ENCODE measurements around the gene MRPL36. TPM values are rescaled to one million over a fixed set of nuclear protein-coding genes. Genes with fewer than 3 reads are reported as not detected.

MRPL36 gene
- total and polyA plus RNA-seq, 2 of the 4 experiments (the other 2 are of a cell fraction) = 85.9 to 103 TPM

GRCh38 chr5:1769017-1769640, 30.5 kb downstream of the MRPL36 start:
- dilution Hi-C loops (cut with HindIII; ENCODE audit: low sequenced_read_pairs, unreplicated experiment) = no loop called here
- BruUV-seq (replicated peaks) = no TSS peak
- intact Hi-C loops (cut with micrococcal nuclease) = no loop called here

More at GRCh38 chr5:1769017-1769640, 30.5 kb downstream of the MRPL36 start:
- TF ChIP-seq RFX5 (IDR thresholded peaks at IDR 0.05; ENCODE audit: low read depth, low read length) (no peak), BHLHE40 (IDR thresholded peaks at IDR 0.05; ENCODE audit: low read depth, low read length) (no peak), SMC3 (IDR thresholded peaks at IDR 0.05; ENCODE audit: low read depth, low read length) (no peak), CTCF (conservative IDR thresholded peaks at IDR 0.05; ENCODE audit: low read depth, low read length) (no peak), MXI1 (IDR thresholded peaks at IDR 0.05; ENCODE audit: borderline replicate concordance, low read depth, low read length) (no peak), RAD21 (IDR thresholded peaks at IDR 0.05; ENCODE audit: low read length) (no peak), USF2 (IDR thresholded peaks at IDR 0.05; ENCODE audit: low read depth, low read length) (no peak), CEBPB (IDR thresholded peaks at IDR 0.05; ENCODE audit: low read depth, low read length) (no peak), MAFK (IDR thresholded peaks at IDR 0.05; ENCODE audit: low read depth, low read length) (no peak), ELK1 (IDR thresholded peaks at IDR 0.05; ENCODE audit: borderline replicate concordance, low read depth, low read length) (no peak), NFE2L2 (IDR thresholded peaks at IDR 0.05; ENCODE audit: low read depth, low read length) (no peak), RCOR1 (IDR thresholded peaks at IDR 0.05; ENCODE audit: insufficient replicate concordance, low read length) (no peak), CHD1 (IDR thresholded peaks at IDR 0.05; ENCODE audit: low read depth, low read length) (no peak), MAZ (IDR thresholded peaks at IDR 0.05; ENCODE audit: borderline replicate concordance, low read depth, low read length) (no peak), POLR2A (IDR thresholded peaks at IDR 0.05; ENCODE audit: low read depth, low read length) (no peak), FOS (IDR thresholded peaks at IDR 0.05; ENCODE audit: low read depth, low read length) (no peak)
- no peaks in the 10 kb centered on the region for H4K20me1 ChIP-seq (ENCODE audit: insufficient read depth, low read length)
- no peak overlapping the region for H3K56ac ChIP-seq (ENCODE audit: extremely low read depth, insufficient read depth, low read length)
- H2AK5ac ChIP-seq (ENCODE audit: low read depth, low read length) = no peak overlapping the region
- no peak overlapping the region for H3K4me2 ChIP-seq (ENCODE audit: low read depth, low read length)
- no peak overlapping the region for H3K27ac ChIP-seq (ENCODE audit: insufficient read depth, low read length)
- no peak overlapping the region for H4K91ac ChIP-seq (ENCODE audit: insufficient read depth, low read depth, low read length)
- no peak overlapping the region for H3K18ac ChIP-seq (ENCODE audit: low read depth, low read length)
- peaks cover 7% of the 10 kb centered on the region for H3K27me3 ChIP-seq (ENCODE audit: control insufficient read depth, insufficient read depth, low read length)
- H3K4me1 ChIP-seq (ENCODE audit: control insufficient read depth, insufficient read depth, low read length) = peaks cover 7% of the 10 kb centered on the region; the same call in 1 of the 2 replicates
- H4K8ac ChIP-seq (ENCODE audit: low read depth in 2 of 2, low read length in 2 of 2) = no peak overlapping the region
- no peak overlapping the region for H4K5ac ChIP-seq (ENCODE audit: low read depth, low read length)
- no peak overlapping the region for H2AFZ ChIP-seq (replicated peaks; ENCODE audit: low read length, poor library complexity)
- no peaks in the 10 kb centered on the region for H3K9me1 ChIP-seq (ENCODE audit: insufficient read depth, low read length)
- H3K36me3 ChIP-seq (ENCODE audit: control insufficient read depth, insufficient read depth, low read length) = no peaks in the 10 kb centered on the region
- WGBS, 2 experiments (ENCODE audit: extremely low coverage in 2 of 2, insufficient read length in 1 of 2) = 93% methylated on average over 22 of the region's 54 CpGs; no CpG with 5 or more reads in 1 of the 2 experiments
- H3K9ac ChIP-seq (ENCODE audit: low read depth, low read length) = no peak overlapping the region
- ChIA-PET POLR2A (ENCODE audit: unreplicated experiment) (no interaction called here), CTCF (no interaction called here)
- in situ Hi-C loops (cut with MboI; ENCODE audit: low sequenced_read_pairs) = no loop called here
- H3K4me3 ChIP-seq (ENCODE audit: insufficient read depth, low read depth, low read length) = no peak overlapping the region
- no peak overlapping the region for H2BK120ac ChIP-seq (ENCODE audit: low read depth, low read length)
- H2BK15ac ChIP-seq (ENCODE audit: low read depth, low read length) = no peak overlapping the region
- H3K9me3 ChIP-seq (ENCODE audit: control insufficient read depth, insufficient read depth, low read length) = no peaks in the 10 kb centered on the region
- no peak overlapping the region for H3K4ac ChIP-seq (ENCODE audit: low read depth, low read length)
- ATAC-seq (ENCODE audit: low read depth) (no peak), DNase-seq (no peak)
- no peak overlapping the region for H3K14ac ChIP-seq (replicated peaks; ENCODE audit: low read depth, low read length)
- H2AK9ac ChIP-seq (replicated peaks; ENCODE audit: low read depth, low read length, poor library complexity) = no peak overlapping the region
- H3K23ac ChIP-seq (ENCODE audit: low read depth, low read length) = no peak overlapping the region
- no peak overlapping the region for H2BK20ac ChIP-seq (ENCODE audit: low read depth, low read length)
- no peaks in the 10 kb centered on the region for H3K79me1 ChIP-seq (ENCODE audit: low read depth in 1 of 2, low read length in 2 of 2)
- no peak overlapping the region for H2BK5ac ChIP-seq (ENCODE audit: low read depth, low read length, poor library complexity, severe bottlenecking)

All from IMR-90 (cell line).